Mucosa of stomach (tissue), 1 donor: ENCODE data around the gene ZNF253.
"Not testable (repeated sequence)": the region's sequence is repeated elsewhere in the genome, so short reads cannot be mapped to it uniquely, and the experiment has no call there.

Experiments used
- H3K27me3 ChIP-seq: one replicate; pipeline ENCODE4 v1.7.0; 2013; ENCODE audit warnings: mild to moderate bottlenecking, low read length; ENCODE audit not compliant: control insufficient read depth, insufficient read depth
- H3K36me3 ChIP-seq: one replicate; pipeline ENCODE4 v1.7.0; 2013; ENCODE audit warnings: low read length; ENCODE audit not compliant: control insufficient read depth, insufficient read depth
- H3K4me1 ChIP-seq: one replicate; pipeline ENCODE4 v1.7.0; 2013; ENCODE audit warnings: mild to moderate bottlenecking, low read length; ENCODE audit not compliant: control insufficient read depth, insufficient read depth
- H3K4me3 ChIP-seq: one replicate; pipeline ENCODE4 v1.7.0; 2013; ENCODE audit warnings: low read length
- H3K9ac ChIP-seq: one replicate; pipeline ENCODE4 v1.7.0; 2013; ENCODE audit warnings: mild to moderate bottlenecking, low read length, moderate library complexity
- H3K9me3 ChIP-seq: one replicate; pipeline ENCODE4 v1.7.0; 2013; ENCODE audit warnings: mild to moderate bottlenecking, low read length, moderate library complexity; ENCODE audit not compliant: control insufficient read depth
- donor health status: Pancreatic carcinoma.

Gene ZNF253

DNA sequence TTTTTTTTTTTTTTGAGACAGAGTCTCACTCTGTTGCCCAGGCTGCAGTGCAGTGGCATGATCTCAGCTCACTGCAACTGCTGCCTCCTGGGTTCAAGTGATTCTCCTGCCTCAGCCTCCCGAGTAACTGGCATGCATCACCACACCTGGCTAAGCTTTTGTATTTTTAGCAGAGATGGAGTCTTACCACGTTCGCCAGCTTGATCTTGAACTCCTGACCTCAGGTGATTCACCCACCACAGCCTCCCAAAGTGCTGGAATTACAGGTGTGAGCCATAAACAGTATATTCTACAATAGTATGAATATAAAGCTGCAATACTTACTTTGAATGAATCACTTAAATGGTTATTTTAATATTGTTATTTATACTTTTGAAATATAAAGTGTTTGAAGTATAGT is 41.9 kb downstream of the ZNF253 start:
- not testable (repeated sequence) for H3K36me3 ChIP-seq, H3K4me1 ChIP-seq, H3K9me3 ChIP-seq, H3K4me3 ChIP-seq, H3K9ac ChIP-seq, H3K27me3 ChIP-seq

DNA sequence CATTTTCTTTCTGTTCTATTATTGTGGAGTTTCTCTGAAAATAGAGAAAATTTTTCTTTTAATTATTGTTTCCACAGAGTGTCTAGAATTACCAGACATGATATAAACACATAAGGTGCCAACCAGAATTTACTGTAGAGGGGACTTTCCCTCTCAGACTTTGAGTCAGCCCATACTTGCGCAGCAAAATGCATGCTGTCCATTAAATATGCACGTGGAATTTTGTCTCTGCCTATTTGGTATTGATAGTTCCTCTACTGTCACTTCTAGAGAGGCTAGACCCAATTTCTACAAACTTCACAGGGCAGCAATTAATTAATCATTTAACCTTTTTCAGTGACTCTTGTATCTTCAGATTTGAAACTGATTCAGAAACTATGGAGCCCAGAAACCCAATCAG is 44.0 kb downstream of the ZNF253 start:
- no peaks in the 10 kb centered on the region for H3K27me3 ChIP-seq
- no peaks in the 10 kb centered on the region for H3K36me3 ChIP-seq
- H3K4me3 ChIP-seq: no peak overlapping the region
- H3K9me3 ChIP-seq: no peaks in the 10 kb centered on the region
- no peak overlapping the region for H3K9ac ChIP-seq
- no peaks in the 10 kb centered on the region for H3K4me1 ChIP-seq

DNA sequence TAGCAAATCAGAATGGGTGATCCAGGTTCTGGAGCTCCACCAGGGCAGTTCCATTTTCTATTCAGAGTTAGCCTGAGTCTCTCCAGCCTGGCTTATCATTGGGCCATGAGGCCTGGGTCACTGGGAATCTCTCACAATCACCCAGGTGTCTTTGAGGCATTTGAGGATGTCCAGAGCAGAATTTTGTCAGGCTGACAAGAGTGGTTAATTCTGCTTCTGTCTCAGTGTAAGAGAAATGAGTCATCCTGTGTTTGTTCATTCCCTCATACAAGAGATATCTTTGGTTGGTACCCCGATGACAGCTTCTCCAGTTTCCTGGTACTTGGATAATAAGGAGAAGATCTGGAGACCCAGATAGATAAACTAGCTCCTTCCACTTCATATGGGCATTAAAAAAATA is 45.5 kb downstream of the ZNF253 start:
- Histone ChIP-seq H3K27me3 (no peaks in the 10 kb centered on the region), H3K9ac (no peak overlapping the region), H3K4me1 (no peaks in the 10 kb centered on the region), H3K4me3 (no peak overlapping the region), H3K9me3 (no peaks in the 10 kb centered on the region), H3K36me3 (no peaks in the 10 kb centered on the region)

DNA sequence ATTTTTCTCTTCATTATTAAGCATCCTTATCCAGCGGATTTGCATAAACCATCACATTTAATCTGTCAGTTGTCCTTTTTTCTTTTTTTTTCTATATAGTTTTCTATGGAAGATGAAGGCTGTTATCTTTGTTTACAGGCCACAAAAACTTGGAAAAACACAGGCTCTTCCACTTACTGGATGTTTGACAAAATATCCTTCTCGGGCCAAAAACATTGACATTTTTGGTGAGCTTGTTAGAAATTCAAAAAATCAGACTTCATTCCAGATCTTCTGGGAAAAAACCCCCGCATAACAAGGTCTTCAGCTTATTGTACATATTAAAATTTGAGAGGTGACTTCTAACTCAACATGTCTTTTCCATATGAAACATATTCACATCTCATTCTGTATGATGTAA is 48.9 kb downstream of the ZNF253 start:
- Histone ChIP-seq H3K4me1 (no peaks in the 10 kb centered on the region), H3K4me3 (no peak overlapping the region), H3K27me3 (no peaks in the 10 kb centered on the region), H3K9ac (no peak overlapping the region), H3K9me3 (no peaks in the 10 kb centered on the region), H3K36me3 (no peaks in the 10 kb centered on the region)

DNA sequence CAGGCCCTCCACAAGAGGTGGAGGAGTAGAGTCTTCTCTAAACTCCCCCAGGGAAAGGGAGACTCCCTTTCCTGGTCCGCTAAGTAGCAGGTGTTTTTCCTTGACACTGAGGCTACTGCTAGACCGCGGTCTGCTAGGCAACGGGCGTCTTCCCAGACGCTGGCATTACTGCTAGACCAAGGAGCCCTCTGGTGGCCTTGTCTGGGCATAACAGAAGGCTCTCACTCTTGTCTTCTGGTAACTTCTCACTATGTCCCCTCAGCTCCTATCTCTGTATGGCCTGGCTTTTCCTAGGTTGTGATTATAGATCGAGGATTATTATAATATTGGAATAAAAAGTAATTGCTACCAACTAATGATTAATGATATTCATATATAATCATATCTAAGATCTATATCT is 64.7 kb downstream of the ZNF253 start:
- H3K36me3 ChIP-seq, H3K4me1 ChIP-seq, H3K9me3 ChIP-seq, H3K4me3 ChIP-seq, H3K9ac ChIP-seq, H3K27me3 ChIP-seq: not testable (repeated sequence)

DNA sequence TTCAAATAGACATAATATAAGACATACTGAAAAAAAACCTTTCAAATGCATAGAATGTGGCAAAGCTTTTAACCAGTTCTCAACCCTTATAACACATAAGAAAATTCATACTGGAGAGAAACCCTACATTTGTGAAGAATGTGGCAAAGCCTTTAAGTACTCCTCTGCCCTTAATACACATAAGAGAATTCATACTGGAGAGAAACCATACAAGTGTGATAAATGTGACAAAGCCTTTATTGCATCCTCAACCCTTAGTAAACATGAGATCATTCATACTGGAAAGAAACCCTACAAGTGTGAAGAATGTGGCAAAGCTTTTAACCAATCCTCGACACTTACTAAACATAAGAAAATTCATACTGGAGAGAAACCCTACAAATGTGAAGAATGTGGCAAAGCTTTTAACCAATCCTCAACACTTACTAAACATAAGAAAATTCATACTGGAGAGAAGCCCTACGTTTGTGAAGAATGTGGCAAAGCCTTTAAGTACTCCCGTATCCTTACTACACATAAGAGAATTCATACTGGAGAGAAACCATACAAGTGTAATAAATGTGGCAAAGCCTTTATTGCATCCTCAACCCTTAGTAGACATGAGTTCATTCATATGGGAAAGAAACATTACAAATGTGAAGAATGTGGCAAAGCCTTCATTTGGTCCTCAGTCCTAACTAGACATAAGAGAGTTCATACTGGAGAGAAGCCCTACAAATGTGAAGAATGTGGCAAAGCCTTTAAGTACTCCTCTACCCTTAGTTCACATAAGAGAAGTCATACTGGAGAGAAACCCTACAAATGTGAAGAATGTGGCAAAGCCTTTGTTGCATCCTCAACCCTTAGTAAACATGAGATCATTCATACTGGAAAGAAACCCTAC is 68.0 kb downstream of the ZNF253 start:
- not testable (repeated sequence) for H3K9me3 ChIP-seq, H3K36me3 ChIP-seq, H3K4me3 ChIP-seq, H3K27me3 ChIP-seq, H3K4me1 ChIP-seq, H3K9ac ChIP-seq

DNA sequence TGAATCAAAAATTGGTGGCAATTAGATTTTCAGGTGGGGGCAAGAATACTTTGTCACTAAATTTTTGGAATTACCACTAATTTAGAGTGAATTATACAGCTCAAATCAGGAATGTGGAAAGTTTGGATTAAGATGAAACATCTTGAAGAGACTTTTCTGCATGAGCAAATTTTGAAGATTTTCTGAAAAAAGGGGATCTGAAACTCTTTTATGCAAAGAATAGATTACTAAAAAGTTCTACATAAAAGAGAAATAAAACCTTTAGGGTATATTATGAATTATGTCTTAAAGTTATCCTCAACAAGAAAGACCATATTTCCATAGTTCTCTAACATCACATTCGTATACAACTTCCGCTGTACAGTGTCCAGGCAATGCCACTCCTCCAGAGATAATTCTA is 71.7 kb downstream of the ZNF253 start:
- no peak overlapping the region for H3K4me3 ChIP-seq
- peaks cover 5% of the 10 kb centered on the region for H3K9me3 ChIP-seq
- no peaks in the 10 kb centered on the region for H3K27me3 ChIP-seq
- no peak overlapping the region for H3K9ac ChIP-seq
- no peaks in the 10 kb centered on the region for H3K36me3 ChIP-seq
- no peaks in the 10 kb centered on the region for H3K4me1 ChIP-seq

DNA sequence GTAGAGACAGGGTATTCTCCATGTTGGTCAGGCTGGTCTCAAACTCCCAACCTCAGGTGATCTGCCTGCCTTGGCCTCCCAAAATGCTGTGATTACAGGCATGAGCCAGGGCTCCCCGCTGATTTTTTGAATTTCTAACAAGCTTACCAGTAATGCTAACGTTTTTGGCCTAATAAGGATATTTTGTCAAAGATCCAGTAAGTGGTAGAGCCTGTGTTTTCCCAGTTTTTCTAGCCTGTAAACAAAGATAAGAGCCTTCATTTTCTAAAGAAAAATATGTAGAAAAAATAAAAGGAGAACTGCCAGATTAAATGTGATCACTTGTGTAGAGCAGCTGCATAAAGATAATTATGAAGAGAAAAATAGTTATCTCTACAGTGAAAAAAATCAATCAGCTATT is 72.8 kb downstream of the ZNF253 start:
- no peaks in the 10 kb centered on the region for H3K36me3 ChIP-seq
- peaks cover 5% of the 10 kb centered on the region for H3K9me3 ChIP-seq
- no peak overlapping the region for H3K9ac ChIP-seq
- no peaks in the 10 kb centered on the region for H3K27me3 ChIP-seq
- H3K4me1 ChIP-seq: no peaks in the 10 kb centered on the region
- no peak overlapping the region for H3K4me3 ChIP-seq

DNA sequence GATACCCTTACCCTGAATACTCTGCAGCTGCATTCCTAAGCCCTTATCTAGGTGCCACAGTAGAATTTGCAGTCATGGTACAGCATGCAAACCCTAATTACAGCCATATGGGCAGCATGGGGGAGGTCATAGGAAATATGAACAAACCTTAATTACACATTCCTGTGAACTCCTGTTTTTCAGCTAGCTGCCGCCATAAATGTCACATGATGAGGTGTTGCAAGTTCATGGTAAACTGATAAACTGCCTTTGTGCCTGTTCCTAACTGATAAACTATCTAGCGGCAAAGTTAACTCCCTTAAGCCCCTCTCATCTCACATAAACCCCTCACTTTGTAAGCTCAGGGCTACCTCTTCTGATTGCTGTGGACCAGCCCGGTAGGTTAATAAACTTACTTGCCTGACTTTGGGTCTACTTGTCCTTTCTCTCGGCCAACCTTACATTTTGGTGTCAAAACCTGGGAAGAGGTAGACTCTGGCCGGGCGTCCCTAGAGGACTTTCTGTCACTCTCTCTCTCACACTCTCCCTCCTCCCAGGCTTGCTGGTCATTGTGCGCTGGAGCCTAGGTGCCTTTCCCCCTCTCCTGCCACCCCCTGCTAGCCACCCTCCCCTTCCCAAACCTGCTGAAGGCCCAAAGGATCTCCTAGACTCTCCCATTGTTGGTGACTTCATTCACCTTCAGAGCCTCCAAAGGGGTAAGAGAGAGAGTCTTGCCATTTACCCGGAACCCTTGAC is 78.3 kb downstream of the ZNF253 start:
- no peaks in the 10 kb centered on the region for H3K36me3 ChIP-seq
- no peaks in the 10 kb centered on the region for H3K4me1 ChIP-seq
- H3K9me3 ChIP-seq: no peaks in the 10 kb centered on the region

More for the DNA sequence above, 78.3 kb downstream of the ZNF253 start:
- H3K27me3 ChIP-seq: peaks cover 3% of the 10 kb centered on the region
- H3K9ac ChIP-seq: no peak overlapping the region
- no peak overlapping the region for H3K4me3 ChIP-seq
